Measurements from ENCODE around the gene SLC16A12. TPM values are rescaled to one million over a fixed set of nuclear protein-coding genes. Genes with fewer than 3 reads are reported as not detected.
"Not testable (repeated sequence)": the region's sequence is repeated elsewhere in the genome, so short reads cannot be mapped to it uniquely, and the experiment has no call there.

The SLC16A12 gene
- total RNA-seq, 1 experiment from 2014 or later = not detected

- no peaks in the 10 kb centered on the region for H3K9me3 ChIP-seq (ENCODE audit: low read length)
- no peaks in the 10 kb centered on the region for H3K79me2 ChIP-seq (ENCODE audit: low read length)
- no peak overlapping the region for H2AFZ ChIP-seq (ENCODE audit: low read length)
- no peaks in the 10 kb centered on the region for H4K20me1 ChIP-seq (ENCODE audit: insufficient read depth, low read depth, low read length)
- H3K4me3 ChIP-seq (ENCODE audit: low read length) = no peak overlapping the region
- H3K4me1 ChIP-seq (ENCODE audit: low read length) = no peaks in the 10 kb centered on the region
- H3K9me2 ChIP-seq (replicated peaks; ENCODE audit: insufficient read depth, low read length) = no peaks in the 10 kb centered on the region
- no peaks in the 10 kb centered on the region for H3K36me3 ChIP-seq (ENCODE audit: insufficient read depth, low read length)
- H3K4me2 ChIP-seq (ENCODE audit: low read depth, low read length, poor library complexity, severe bottlenecking) = no peak overlapping the region
- no peaks in the 10 kb centered on the region for H3K27me3 ChIP-seq (ENCODE audit: low read length)
- no peak overlapping the region for H3K27ac ChIP-seq (ENCODE audit: low read length)
- no peak for DNase-seq
- H3K9ac ChIP-seq (ENCODE audit: low read length) = no peak overlapping the region
Observed at GRCh38 chr10:89540420-89540949, 5.1 kb upstream of the SLC16A12 start.

- H3K4me2 ChIP-seq (ENCODE audit: low read depth, low read length, poor library complexity, severe bottlenecking) = no peak overlapping the region
- H3K36me3 ChIP-seq (ENCODE audit: insufficient read depth, low read length) = no peaks in the 10 kb centered on the region
- DNase-seq = no peak
- H3K4me3 ChIP-seq (ENCODE audit: low read length) = no peak overlapping the region
- H3K27me3 ChIP-seq (ENCODE audit: low read length) = no peaks in the 10 kb centered on the region
- no peaks in the 10 kb centered on the region for H4K20me1 ChIP-seq (ENCODE audit: insufficient read depth, low read depth, low read length)
- no peaks in the 10 kb centered on the region for H3K79me2 ChIP-seq (ENCODE audit: low read length)
- no peaks in the 10 kb centered on the region for H3K9me3 ChIP-seq (ENCODE audit: low read length)
- no peak overlapping the region for H3K27ac ChIP-seq (ENCODE audit: low read length)
- H3K9ac ChIP-seq (ENCODE audit: low read length) = no peak overlapping the region
- H3K9me2 ChIP-seq (replicated peaks; ENCODE audit: insufficient read depth, low read length) = no peaks in the 10 kb centered on the region
- no peaks in the 10 kb centered on the region for H3K4me1 ChIP-seq (ENCODE audit: low read length)
- no peak overlapping the region for H2AFZ ChIP-seq (ENCODE audit: low read length)
Observed at GRCh38 chr10:89537364-89537763, 2.0 kb upstream of the SLC16A12 start.

- no peak overlapping the region for H3K9ac ChIP-seq (ENCODE audit: low read length)
- H4K20me1 ChIP-seq (ENCODE audit: insufficient read depth, low read depth, low read length) = no peaks in the 10 kb centered on the region
Observed at GRCh38 chr10:89536013-89536354, 590 bp upstream of the SLC16A12 start.

GRCh38 chr10:89534826-89535166, 598 bp downstream of the SLC16A12 start:
- Histone ChIP-seq H3K79me2 (ENCODE audit: low read length) (no peaks in the 10 kb centered on the region), H3K4me2 (ENCODE audit: low read depth, low read length, poor library complexity, severe bottlenecking) (no peak overlapping the region), H3K4me3 (ENCODE audit: low read length) (no peak overlapping the region), H3K9me2 (replicated peaks; ENCODE audit: insufficient read depth, low read length) (no peaks in the 10 kb centered on the region), H3K9ac (ENCODE audit: low read length) (no peak overlapping the region), H3K9me3 (ENCODE audit: low read length) (no peaks in the 10 kb centered on the region), H4K20me1 (ENCODE audit: insufficient read depth, low read depth, low read length) (no peaks in the 10 kb centered on the region), H3K27me3 (ENCODE audit: low read length) (no peaks in the 10 kb centered on the region), H3K27ac (ENCODE audit: low read length) (no peak overlapping the region), H2AFZ (ENCODE audit: low read length) (no peak overlapping the region), H3K4me1 (ENCODE audit: low read length) (no peaks in the 10 kb centered on the region), H3K36me3 (ENCODE audit: insufficient read depth, low read length) (no peaks in the 10 kb centered on the region)
- no peak for DNase-seq

More at GRCh38 chr10:89536013-89536354, 590 bp upstream of the SLC16A12 start:
- DNase-seq = no peak
- Histone ChIP-seq H3K4me1 (ENCODE audit: low read length) (no peaks in the 10 kb centered on the region), H3K27ac (ENCODE audit: low read length) (no peak overlapping the region), H3K4me2 (ENCODE audit: low read depth, low read length, poor library complexity, severe bottlenecking) (no peak overlapping the region), H3K36me3 (ENCODE audit: insufficient read depth, low read length) (no peaks in the 10 kb centered on the region), H3K79me2 (ENCODE audit: low read length) (no peaks in the 10 kb centered on the region), H3K9me2 (replicated peaks; ENCODE audit: insufficient read depth, low read length) (no peaks in the 10 kb centered on the region), H2AFZ (ENCODE audit: low read length) (no peak overlapping the region), H3K9me3 (ENCODE audit: low read length) (no peaks in the 10 kb centered on the region), H3K27me3 (ENCODE audit: low read length) (no peaks in the 10 kb centered on the region), H3K4me3 (ENCODE audit: low read length) (no peak overlapping the region)

GRCh38 chr10:89532476-89532875, 2.9 kb downstream of the SLC16A12 start:
- Histone ChIP-seq H3K9me3 (ENCODE audit: low read length) (no peaks in the 10 kb centered on the region), H3K4me1 (ENCODE audit: low read length) (no peaks in the 10 kb centered on the region), H3K36me3 (ENCODE audit: insufficient read depth, low read length) (no peaks in the 10 kb centered on the region), H4K20me1 (ENCODE audit: insufficient read depth, low read depth, low read length) (no peaks in the 10 kb centered on the region), H3K27ac (ENCODE audit: low read length) (no peak overlapping the region), H2AFZ (ENCODE audit: low read length) (no peak overlapping the region), H3K79me2 (ENCODE audit: low read length) (no peaks in the 10 kb centered on the region), H3K9me2 (replicated peaks; ENCODE audit: insufficient read depth, low read length) (no peaks in the 10 kb centered on the region), H3K4me3 (ENCODE audit: low read length) (no peak overlapping the region), H3K4me2 (ENCODE audit: low read depth, low read length, poor library complexity, severe bottlenecking) (no peak overlapping the region), H3K9ac (ENCODE audit: low read length) (no peak overlapping the region), H3K27me3 (ENCODE audit: low read length) (no peaks in the 10 kb centered on the region)
- no peak for DNase-seq

- Histone ChIP-seq H3K79me2 (ENCODE audit: low read length) (no peaks in the 10 kb centered on the region), H3K36me3 (ENCODE audit: insufficient read depth, low read length) (no peaks in the 10 kb centered on the region)
Observed at GRCh38 chr10:89531359-89531758, 4.0 kb downstream of the SLC16A12 start.

GRCh38 chr10:89529711-89530110, 5.7 kb downstream of the SLC16A12 start:
- not testable (repeated sequence) for H3K4me1 ChIP-seq (ENCODE audit: low read length); H3K4me2 ChIP-seq (ENCODE audit: low read depth, low read length, poor library complexity, severe bottlenecking); H3K9me2 ChIP-seq (replicated peaks; ENCODE audit: insufficient read depth, low read length); H3K4me3 ChIP-seq (ENCODE audit: low read length); DNase-seq; H3K9me3 ChIP-seq (ENCODE audit: low read length); H3K36me3 ChIP-seq (ENCODE audit: insufficient read depth, low read length); H3K27ac ChIP-seq (ENCODE audit: low read length); H2AFZ ChIP-seq (ENCODE audit: low read length); H4K20me1 ChIP-seq (ENCODE audit: insufficient read depth, low read depth, low read length); H3K79me2 ChIP-seq (ENCODE audit: low read length); H3K9ac ChIP-seq (ENCODE audit: low read length); H3K27me3 ChIP-seq (ENCODE audit: low read length)

More at GRCh38 chr10:89531359-89531758, 4.0 kb downstream of the SLC16A12 start:
- Histone ChIP-seq H2AFZ (ENCODE audit: low read length) (no peak overlapping the region), H3K9ac (ENCODE audit: low read length) (no peak overlapping the region), H3K27me3 (ENCODE audit: low read length) (no peaks in the 10 kb centered on the region), H3K9me3 (ENCODE audit: low read length) (no peaks in the 10 kb centered on the region), H4K20me1 (ENCODE audit: insufficient read depth, low read depth, low read length) (no peaks in the 10 kb centered on the region), H3K4me2 (ENCODE audit: low read depth, low read length, poor library complexity, severe bottlenecking) (no peak overlapping the region), H3K27ac (ENCODE audit: low read length) (no peak overlapping the region), H3K9me2 (replicated peaks; ENCODE audit: insufficient read depth, low read length) (no peaks in the 10 kb centered on the region), H3K4me3 (ENCODE audit: low read length) (no peak overlapping the region), H3K4me1 (ENCODE audit: low read length) (no peaks in the 10 kb centered on the region)
- no peak for DNase-seq

- Histone ChIP-seq H3K4me3 (ENCODE audit: low read length) (no peak overlapping the region), H3K27ac (ENCODE audit: low read length) (no peak overlapping the region), H3K4me2 (ENCODE audit: low read depth, low read length, poor library complexity, severe bottlenecking) (no peak overlapping the region), H2AFZ (ENCODE audit: low read length) (no peak overlapping the region), H3K9ac (ENCODE audit: low read length) (no peak overlapping the region), H3K27me3 (ENCODE audit: low read length) (no peaks in the 10 kb centered on the region), H4K20me1 (ENCODE audit: insufficient read depth, low read depth, low read length) (no peaks in the 10 kb centered on the region), H3K9me2 (replicated peaks; ENCODE audit: insufficient read depth, low read length) (no peaks in the 10 kb centered on the region), H3K9me3 (ENCODE audit: low read length) (no peaks in the 10 kb centered on the region), H3K4me1 (ENCODE audit: low read length) (no peaks in the 10 kb centered on the region), H3K79me2 (ENCODE audit: low read length) (no peaks in the 10 kb centered on the region), H3K36me3 (ENCODE audit: insufficient read depth, low read length) (no peaks in the 10 kb centered on the region)
- DNase-seq = no peak
Observed at GRCh38 chr10:89526358-89526757, 9.0 kb downstream of the SLC16A12 start.

- H2AFZ ChIP-seq (ENCODE audit: low read length) = no peak overlapping the region
- H3K36me3 ChIP-seq (ENCODE audit: insufficient read depth, low read length) = no peaks in the 10 kb centered on the region
- no peak overlapping the region for H3K4me3 ChIP-seq (ENCODE audit: low read length)
- H4K20me1 ChIP-seq (ENCODE audit: insufficient read depth, low read depth, low read length) = no peaks in the 10 kb centered on the region
- no peaks in the 10 kb centered on the region for H3K27me3 ChIP-seq (ENCODE audit: low read length)
- H3K27ac ChIP-seq (ENCODE audit: low read length) = no peak overlapping the region
- H3K9me3 ChIP-seq (ENCODE audit: low read length) = no peaks in the 10 kb centered on the region
- H3K9me2 ChIP-seq (replicated peaks; ENCODE audit: insufficient read depth, low read length) = no peaks in the 10 kb centered on the region
- no peak overlapping the region for H3K4me2 ChIP-seq (ENCODE audit: low read depth, low read length, poor library complexity, severe bottlenecking)
- no peak overlapping the region for H3K9ac ChIP-seq (ENCODE audit: low read length)
- DNase-seq = no peak
- H3K4me1 ChIP-seq (ENCODE audit: low read length) = no peaks in the 10 kb centered on the region
- no peaks in the 10 kb centered on the region for H3K79me2 ChIP-seq (ENCODE audit: low read length)
Observed at GRCh38 chr10:89525556-89525955, 9.8 kb downstream of the SLC16A12 start.
